HG02610 (cell line): Measurements from ENCODE around the gene NINL.
"Not testable (repeated sequence)": the region's sequence is repeated elsewhere in the genome, so short reads cannot be mapped to it uniquely, and the experiment has no call there.

Experiments used
- ATAC-seq: cut with Tn5 transposase; IDR thresholded peaks from one replicate; pipeline ENCODE4 v1.9.1; 2021; ENCODE audit warnings: mild to moderate bottlenecking, moderate library complexity; ENCODE audit not compliant: unreplicated experiment

The NINL gene

DNA sequence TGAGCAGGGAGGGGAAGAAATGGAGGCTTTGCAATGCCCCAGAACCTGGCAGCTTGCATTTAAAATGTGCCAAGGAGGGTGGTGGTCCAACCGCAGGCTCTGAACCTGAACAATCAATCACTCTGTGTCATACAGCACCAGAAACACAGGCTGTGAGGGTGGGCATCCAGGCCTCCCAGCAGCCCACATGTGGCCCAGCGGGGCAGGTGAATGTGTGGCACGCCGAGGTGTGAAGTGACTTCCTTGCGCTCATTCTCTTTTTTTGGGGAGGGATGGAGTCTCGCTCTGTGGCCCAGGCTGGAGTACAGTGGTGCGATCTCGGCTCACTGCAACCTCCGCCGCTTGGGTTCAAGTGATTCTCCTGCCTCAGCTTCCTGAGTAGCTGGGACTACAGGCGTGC is 97.4 kb downstream of the NINL start:
- no peak for ATAC-seq

DNA sequence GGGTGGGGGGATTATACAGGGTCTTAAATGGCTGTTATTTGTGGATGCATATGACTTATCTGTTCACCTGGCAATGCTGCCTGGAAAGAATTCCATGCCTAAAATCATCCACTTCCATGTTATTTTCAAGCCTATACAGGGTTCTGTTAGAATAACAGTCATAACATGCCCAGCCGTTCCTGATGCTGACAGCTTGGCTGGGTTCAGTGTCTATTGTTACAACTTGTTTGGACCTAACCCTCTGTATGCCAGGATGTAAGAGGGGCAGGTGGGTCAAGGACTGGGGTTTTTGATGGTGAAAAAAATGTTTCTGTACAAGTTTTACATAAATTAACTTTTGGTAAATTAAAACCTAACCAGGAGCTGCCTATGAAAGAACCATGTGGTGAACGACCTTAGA is 98.0 kb downstream of the NINL start:
- no peak for ATAC-seq

DNA sequence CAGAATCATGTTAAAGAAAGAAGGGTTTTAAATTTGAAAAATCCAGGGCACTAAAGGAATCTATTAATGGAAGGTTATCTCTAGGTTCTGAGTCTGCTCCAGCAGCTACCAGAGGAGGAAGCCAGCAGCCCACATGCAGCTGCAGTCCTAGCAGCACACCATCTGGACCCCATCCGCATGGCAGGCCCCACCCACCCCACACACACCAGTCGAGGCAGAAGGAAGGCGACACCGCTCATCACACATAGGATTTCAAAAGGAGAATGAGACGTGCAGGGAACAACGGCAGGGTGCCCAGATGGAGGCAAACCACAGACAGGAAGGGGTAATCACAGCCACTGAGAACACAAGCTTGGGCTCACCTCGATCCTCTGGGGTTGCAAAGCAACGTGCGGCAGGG is 99.0 kb downstream of the NINL start:
- ATAC-seq = no peak

DNA sequence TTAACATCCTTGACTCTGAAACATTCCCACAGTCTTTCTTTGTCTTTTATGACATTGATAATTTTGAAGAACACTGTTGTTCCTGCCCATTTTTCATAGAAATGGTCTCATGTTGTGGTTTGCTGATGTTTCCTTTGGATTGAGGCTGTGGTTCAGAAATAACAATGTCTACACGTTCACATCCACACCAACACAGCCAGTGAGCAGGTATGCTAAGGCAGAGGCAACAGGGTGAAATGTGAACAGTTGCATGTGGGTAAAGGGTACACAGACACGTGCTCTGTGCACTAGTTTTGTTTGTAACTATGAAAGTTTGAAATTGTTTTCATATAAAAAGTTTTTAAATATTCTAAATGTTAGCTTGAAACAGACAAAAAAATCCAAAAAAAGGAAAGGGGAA is 99.5 kb downstream of the NINL start:
- no peak for ATAC-seq

DNA sequence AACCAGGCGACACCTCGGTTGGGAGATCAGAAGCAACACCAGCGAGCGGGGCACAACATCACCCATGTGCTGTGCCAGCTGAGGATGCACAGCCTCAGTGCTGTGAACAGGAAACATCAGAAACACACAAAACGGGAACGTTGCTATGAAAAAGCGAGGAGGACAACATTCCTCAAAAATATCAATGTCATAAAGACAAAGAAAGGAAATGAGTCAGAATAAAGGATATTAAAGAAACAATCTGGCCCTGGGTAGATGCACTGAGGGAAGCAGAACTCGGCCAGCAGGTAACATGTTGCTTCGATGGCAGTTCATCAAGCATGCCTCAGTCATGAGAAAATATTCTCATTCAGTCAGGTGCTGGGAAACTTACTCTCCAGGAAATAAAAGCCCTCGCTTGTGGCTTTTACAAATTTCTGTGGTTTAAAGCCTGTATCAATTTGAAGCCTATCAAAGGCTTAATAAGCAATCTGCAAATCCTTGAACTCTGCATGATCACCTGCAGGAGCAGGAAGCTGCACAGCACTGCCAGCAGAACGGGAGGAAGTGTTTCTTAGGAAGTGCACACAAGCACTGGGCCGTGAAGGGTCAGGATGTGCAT is 100.3 kb downstream of the NINL start:
- ATAC-seq = no peak

DNA sequence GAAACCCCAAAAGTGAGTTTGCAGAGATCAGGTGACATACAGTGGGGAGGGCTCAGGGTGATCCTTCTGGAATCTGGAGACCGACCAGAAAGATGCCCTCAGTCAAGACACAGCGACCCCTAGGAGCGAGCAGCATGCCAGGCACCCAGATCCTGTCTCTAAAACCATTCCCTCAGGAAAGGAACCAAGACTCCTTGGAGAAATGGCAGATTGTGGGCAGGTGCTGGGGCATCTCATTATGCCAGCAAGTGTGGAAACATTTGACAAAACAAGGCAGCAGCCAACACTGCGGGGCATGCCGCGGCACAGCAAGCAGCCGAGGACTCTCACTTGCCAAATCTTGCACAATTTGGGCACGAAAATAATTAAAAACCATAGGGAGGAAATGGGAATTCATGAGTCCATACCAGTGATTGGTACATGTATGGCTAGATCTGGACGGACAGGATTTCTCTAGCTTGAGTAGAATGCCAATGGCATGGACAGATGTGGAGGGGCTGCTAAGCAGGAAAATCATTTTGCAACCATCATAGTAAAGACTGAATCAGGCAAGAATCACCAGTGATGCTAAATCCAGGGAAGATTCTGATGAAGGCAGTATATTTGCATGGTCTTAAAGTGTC is 101.0 kb downstream of the NINL start:
- no peak for ATAC-seq

DNA sequence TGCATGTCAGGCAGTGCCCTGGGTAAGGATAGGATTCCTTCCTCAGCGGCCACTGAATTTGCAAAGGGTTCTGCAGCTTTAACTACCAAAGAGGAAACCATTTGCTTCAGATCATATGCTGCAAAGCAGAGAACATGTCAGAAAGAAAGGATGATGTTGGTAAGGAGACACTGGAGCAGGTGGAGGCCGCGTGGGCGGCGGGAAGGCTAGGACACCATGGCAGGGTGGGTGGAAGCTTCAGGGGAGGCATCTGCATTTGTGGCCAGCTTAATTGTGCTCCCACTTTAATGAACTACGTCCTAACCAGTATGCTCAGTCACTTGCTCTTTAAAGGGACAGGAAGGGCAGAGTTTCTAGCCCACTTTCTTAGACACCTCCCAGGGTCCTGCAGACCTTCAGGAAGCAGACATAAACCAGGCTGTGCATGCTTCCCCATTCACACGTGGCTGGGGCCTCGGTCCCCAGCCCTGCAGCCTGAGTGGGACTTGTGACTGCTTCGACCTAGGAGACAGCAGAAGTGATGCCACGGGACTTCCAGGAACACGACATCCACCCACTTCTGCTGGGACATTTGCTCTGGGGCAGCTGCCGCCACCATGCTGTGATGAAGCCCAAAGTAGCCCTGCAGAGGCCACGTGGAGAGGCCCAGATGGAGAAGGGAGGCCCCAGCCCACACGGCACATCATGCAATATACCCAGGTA is 101.7 kb downstream of the NINL start:
- no peak for ATAC-seq

DNA sequence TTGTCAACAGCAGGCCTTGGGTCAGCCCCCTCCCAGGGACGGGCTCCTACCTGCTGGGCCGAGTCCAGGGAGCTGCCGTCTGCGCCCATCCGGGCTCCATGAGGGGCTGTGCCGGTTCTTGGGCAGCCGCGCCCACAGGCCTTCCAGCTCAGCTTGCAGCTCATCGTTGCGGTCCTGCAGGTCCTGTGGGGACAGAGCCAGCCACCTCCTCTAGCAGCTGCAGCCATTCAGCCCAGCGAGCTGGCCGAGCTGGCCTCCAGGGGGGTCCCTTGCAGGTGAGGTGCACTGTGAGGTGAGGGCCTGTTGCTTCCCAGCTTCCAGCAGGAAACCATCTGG is 103.4 kb downstream of the NINL start:
- no peak for ATAC-seq

DNA sequence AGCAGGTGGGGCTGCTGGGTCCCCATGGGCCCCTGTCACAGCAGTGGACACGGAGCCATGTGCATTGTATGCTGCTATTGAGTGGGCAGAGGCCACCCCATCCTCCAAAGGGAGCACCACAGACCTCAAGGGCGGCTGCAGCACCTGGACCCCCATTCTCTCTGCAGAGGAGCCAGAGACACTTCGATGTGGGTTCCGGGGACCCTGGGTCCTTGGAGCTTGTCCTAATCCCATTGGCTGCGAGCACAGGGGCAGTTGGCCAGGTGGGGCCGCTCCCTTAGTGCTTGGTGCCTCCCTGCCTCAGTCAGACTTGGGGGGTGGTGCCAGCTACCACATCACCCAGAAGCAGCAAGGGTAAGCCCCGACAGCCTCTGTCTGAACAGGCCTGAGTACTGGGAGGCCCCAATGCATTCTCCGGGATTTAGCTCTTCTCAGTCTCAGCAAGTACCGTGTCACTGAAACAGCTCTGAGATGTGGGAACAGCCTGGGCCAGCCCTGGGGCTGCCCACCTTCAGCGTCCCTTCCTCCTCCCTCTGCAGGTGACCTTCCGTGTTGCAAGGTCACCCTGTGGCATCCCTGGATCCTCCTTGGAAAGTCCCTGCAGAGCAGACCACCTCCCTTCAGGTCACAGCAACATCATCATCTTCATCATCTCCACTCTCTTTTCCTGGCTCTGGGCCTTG is 104.0 kb downstream of the NINL start:
- no peak for ATAC-seq

DNA sequence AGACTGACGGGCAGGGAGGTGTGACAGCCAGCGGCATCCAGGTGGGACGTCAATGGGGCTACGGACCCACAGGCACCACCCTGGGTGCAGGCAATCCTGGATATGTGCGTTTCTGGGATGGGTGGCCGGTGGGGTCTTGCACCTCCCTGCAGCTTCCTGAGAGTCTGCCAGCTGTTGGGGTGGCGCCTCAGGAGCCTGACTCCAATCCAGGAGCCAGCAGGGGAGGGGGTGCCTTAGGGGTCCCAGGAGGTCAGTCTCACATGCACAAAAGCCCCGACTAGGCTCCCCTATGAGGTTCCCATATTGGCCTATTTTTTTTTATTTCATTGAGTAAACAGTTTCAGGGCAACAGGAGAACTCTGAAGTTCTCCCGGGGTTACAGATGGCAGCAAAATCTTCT is 104.5 kb downstream of the NINL start:
- no peak for ATAC-seq

DNA sequence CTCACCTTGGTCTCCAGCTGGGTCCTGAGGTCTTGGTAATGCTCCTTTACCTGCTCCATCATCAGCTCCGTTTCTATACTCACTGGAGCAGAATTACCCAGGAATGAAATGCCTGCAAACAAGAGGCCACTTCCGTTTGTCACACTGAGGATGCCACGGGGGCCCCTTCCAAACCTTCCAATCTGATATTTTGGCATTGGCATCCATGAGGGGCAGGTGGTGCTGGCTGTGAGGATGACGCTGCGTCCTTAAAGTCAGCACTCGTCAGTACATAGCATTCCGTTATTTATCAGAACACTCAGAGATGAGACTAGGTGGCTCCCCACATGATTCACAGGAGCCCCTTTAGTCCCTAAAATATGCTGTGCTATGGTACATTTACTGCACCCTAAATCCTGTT is 105.2 kb downstream of the NINL start:
- no peak for ATAC-seq

DNA sequence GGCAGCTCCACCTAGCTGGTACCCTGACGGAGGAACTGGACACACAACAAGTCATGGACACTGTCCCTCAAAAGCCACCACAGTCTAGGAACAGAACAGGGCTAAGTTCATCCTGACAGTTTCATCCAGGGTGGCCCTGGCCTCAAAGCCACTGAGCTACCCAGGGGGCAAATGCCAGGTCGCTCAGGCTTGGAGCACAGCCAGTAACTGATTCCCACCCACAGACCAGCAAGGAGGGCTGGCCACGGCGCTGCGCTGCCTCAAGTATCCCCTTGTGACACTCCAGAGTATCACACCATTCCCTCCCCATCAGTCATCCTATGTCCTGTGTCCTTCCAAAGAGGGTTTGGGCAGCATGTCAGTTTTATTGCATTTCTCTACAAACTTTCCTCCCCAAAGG is 105.7 kb downstream of the NINL start:
- no peak for ATAC-seq

DNA sequence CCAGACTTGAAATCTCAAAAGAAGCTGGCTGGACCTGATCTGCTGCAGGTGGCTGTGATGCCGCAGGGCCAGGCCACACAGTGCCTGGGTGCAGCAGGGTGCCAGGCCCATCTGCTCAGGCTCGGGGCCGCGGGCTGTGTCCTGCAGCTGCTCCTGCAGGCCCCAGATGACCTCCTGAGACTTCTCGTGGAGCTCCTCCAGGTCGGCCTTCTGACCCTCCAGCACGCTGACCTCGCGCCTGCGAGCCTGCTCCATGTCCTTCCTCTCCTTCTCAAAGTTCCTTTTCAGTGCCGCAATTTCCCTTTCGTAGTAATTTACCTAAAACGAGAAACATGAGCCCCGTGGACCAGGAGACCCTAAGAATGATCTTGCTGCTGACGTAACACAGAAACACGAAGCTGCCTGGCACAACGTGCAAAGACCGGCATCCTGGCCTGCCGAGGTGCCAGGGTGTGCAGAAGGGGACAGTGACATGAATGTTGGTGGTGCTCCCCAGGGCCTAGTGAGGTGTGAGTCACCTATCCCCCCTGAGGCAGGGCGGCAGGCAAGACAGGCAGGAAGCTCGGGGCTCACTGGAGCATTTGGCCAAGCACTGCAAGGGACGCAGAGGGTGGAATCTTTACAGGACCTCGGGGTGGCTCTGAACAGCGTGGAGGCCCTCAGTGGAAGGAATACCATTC is 106.3 kb downstream of the NINL start:
- no peak for ATAC-seq

DNA sequence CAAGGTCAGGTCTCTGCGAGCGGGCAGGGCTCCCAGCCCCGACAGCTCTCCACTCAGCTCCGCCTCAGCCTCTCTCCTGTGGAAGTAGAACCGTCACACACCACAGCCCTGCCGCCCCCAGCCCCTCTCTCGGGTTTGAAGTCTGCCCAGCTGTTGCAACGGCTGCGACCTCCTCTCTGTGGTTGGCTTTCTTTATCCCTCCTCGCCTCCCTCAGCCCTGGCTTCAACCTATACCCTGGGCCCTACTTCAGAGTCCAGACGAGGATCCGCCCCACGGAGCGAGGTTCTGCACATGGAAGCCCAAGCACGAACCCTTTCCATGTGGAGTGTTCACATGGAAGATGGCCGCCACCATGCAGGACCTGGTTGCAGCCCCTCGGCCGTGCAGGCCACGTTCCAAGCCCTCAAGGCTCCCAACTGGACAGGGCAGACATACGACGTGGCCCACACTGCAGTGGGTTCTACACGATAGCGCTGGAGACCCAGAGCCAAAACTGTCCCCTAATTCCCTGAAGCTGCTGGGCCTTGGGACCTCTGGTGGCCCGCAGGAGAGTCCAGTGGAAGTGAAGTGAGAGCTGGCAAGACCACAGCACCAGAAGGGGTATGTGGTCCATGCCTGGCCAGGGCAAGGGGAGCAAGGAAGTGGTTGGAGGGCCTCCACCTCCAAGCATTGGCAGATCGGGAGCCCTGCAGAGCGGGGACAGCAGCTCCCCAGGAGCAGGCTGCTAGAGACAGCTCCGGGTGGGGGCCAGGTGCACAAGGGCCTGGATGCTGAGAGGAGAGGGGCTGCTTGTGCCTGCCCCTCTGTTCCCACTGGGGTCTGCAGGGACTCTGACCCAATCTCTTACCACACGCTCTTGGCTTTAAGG is 108.1 kb downstream of the NINL start:
- no peak for ATAC-seq

DNA sequence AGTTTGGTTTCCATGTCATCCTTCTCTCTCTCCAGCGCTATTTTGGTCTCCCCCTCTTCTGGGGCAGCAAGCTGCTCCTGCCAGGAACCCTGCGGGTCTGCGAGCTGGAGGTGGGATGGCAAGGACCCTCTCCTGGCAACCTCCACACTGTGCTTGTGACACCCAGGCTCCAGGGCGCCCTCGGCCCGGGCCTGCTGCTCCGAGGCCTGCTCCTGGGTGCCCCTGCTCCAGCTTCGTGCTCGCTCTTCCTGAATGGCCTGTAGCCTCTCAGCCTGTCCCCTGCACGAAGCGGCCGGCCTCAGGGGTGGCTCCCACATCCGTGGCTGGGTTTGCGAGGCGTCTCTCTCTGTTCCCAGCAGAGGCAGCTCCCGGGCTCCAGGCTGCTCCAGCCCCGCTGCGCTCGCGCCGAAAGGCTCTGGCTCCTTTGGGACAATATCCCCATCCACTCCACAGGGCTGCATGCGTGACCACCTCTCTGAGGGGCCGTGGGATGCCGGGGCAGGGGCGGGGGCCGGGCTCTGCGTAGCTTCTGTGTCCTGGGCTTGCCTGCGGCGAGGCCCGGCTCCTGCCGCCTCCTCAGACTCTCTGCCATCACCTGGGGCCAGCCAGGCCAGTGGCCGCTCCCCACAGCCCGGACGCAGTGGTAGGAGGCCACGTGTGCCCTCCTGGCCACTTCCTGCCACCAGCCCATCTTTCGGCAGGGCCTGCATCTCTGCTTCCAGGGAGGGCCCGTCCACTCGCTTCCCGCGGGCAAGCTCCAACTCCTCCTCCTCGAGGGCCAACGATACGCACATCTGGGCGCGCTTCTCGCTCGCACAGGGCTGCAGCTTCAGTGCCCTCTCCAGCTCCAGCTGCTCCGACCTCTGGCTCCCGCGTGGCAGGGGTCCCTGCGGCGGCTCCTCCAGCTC is 109.0 kb downstream of the NINL start:
- no peak for ATAC-seq

DNA sequence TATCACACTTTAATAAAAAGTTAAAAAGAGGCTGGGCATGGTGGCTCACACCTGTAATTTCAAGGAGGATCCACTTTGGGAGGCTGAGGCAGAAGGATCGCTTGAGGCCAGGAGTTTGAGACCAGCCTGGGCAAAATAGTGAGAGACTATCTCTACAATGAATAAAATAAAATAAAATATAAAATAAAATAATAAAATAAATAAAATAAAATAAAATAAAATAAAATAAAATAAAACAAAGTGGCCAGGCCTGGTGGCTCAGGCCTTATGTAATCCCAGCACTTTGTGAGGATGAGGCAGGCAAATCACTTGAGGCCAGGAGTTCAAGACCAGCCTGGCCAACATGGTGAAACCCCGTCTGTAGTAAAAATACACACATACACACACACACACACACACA is 112.0 kb downstream of the NINL start:
- not testable (repeated sequence) for ATAC-seq

DNA sequence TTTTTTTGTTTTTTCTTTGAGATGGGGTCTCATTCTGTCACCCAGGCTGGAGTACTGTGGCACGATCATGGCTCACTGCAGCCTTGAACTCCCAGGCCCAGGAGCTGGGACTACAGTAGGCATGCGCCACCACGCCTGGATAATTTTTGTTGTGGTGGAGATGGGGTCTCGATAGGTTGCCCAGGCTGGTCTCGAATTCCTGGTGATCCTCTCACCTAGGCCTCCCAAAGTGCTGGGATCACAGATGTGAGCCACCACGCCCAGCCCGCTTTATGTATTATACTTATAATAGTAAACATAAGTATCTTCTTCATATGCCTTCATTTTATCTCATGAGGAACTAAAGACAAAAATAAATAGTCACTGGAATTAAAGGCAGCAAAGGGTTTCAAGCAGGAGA is 114.3 kb downstream of the NINL start:
- no peak for ATAC-seq

DNA sequence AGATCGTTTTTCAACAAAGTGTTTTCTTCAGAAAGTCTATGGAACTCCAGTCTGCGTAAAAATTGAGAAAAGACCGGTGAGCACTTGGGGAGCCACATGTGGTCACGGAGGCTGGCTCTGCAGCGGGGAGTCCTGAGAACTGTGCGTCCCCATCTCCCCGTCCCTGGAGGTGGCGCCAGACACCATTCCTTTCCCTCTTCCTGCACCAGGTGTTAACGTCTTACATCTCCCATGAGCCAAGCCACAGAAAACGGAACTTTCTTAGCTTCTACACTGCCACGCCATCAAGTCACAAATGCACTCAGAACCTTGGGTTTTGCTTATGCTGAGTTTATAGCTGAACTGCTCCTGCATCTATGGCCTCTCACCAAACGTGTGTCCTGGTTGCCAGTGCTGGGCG is 115.3 kb downstream of the NINL start:
- ATAC-seq = peak; percentile 68

DNA sequence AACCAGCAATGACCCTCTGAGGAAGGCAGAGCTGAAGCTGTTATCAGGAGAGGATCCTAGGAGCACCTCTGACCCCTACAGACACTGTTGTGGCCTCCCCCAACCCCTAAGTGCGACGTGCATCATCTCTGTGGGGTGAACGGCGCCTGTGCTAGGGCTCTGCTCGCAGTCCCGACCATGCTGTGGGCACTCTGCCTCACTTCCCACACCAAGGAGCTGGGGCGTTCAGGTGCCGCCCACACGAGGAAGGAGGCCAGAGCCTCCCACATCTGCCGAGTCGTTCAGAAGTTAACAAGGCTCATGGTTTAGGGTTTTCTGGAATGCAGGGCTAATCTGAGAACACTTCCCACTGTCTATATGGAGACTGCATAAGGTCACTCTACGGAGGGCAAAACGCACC is 115.8 kb downstream of the NINL start:
- no peak for ATAC-seq
